Karpas-422 (cell line): ENCODE results near the gene SLC17A9. TPM values are rescaled to one million over a fixed set of nuclear protein-coding genes. Genes with fewer than 3 reads are reported as not detected.

ENCODE experiments used
- DNase-seq: peaks from one replicate; pipeline ENCODE4 v3.0.0-alpha.2; 2015
- H2AFZ ChIP-seq: fragments of 200-600 bp; sonication (generic); 2 replicates; pipeline ENCODE4 v1.6.1; 2014; ENCODE audit warnings: antibody characterized with exemption, low read length, mixed read lengths
- H3K27ac ChIP-seq: fragments of 200-600 bp; sonication (generic); 2 replicates; pipeline ENCODE4 v1.5.1; 2014; ENCODE audit warnings: mild to moderate bottlenecking, low read length, moderate library complexity
- H3K27me3 ChIP-seq: fragments of 200-600 bp; sonication (generic); 2 replicates; pipeline ENCODE4 v1.6.1; 2014; ENCODE audit warnings: low read length, mixed read lengths
- H3K36me3 ChIP-seq: fragments of 200-600 bp; sonication (generic); 2 replicates; pipeline ENCODE4 v1.6.1; 2014; ENCODE audit warnings: low read length, mixed read lengths; ENCODE audit not compliant: insufficient read depth
- H3K4me1 ChIP-seq: fragments of 200-600 bp; sonication (generic); 2 replicates; pipeline ENCODE4 v1.6.1; 2014; ENCODE audit warnings: mild to moderate bottlenecking, low read length, mixed read lengths
- H3K4me2 ChIP-seq: fragments of 200-600 bp; sonication (generic); 2 replicates; pipeline ENCODE4 v1.6.1; 2014; ENCODE audit warnings: low read length, low read depth, mild to moderate bottlenecking; ENCODE audit not compliant: poor library complexity, severe bottlenecking
- H3K4me3 ChIP-seq: fragments of 200-600 bp; sonication (generic); 2 replicates; pipeline ENCODE4 v1.5.1; 2014; ENCODE audit warnings: mild to moderate bottlenecking, antibody characterized with exemption, low read length, mixed read lengths
- H3K79me2 ChIP-seq: fragments of 200-600 bp; sonication (generic); 2 replicates; pipeline ENCODE4 v1.6.1; 2014; ENCODE audit warnings: mild to moderate bottlenecking, low read length, mixed read lengths
- H3K9ac ChIP-seq: fragments of 200-600 bp; sonication (generic); 2 replicates; pipeline ENCODE4 v1.6.0; 2014; ENCODE audit warnings: low read length
- H3K9me2 ChIP-seq: fragments of 200-600 bp; sonication (generic), shearing (Covaris generic); replicated peaks from 2 replicates; pipeline ENCODE4 v1.6.0; 2014; ENCODE audit warnings: mild to moderate bottlenecking, low read length, moderate library complexity; ENCODE audit not compliant: insufficient read depth
- H3K9me3 ChIP-seq: fragments of 300-700, 200-600 bp; sonication (generic); 2 replicates; pipeline ENCODE4 v1.6.1; 2014; ENCODE audit warnings: low read length, mixed read lengths
- H4K20me1 ChIP-seq: fragments of 200-600 bp; sonication (generic); 2 replicates; pipeline ENCODE4 v1.6.1; 2014; ENCODE audit warnings: mild to moderate bottlenecking, antibody characterized with exemption, low read length, low read depth; ENCODE audit not compliant: insufficient read depth
- total RNA-seq: library from RNA; depleted of rRNA; stranded (reverse); fragments of >200 nt; shearing (Covaris generic); gene quantifications from 2 replicates; pipeline ENCODE4 v1.2.3, GENCODE V29; 2014; ENCODE audit warnings: low replicate concordance

The SLC17A9 gene
- total RNA-seq, 1 experiment from 2014 or later: 15.9 TPM

DNA sequence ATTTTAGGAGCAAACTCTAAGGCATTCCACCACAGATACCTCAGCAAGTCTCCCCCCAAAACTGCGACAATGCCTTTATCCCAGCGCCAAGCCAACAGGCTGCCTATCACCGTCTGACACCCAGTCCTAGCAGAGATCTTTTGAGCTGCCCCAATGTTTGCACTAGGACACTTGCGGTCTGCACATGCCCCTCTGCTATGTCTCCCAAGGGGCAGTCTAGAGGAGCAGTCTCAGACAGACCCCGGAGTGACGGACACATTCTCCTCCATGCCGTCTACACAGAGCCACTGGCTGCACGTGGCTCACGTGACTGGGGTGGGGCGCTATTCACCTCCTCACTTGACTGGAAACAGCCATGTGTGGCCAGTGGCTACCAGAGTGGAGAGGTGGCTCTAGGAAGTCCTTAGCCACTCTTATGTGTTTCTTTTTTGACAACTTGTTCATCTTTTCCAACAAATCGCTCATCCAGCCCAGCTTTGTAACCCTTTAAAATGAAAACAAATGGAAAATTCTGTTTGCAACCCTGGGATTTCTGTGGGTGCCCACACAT is 42.2 kb upstream of the SLC17A9 start:
- H3K9me2 ChIP-seq: no peaks in the 10 kb centered on the region
- H2AFZ ChIP-seq: no peak overlapping the region
- no peak for DNase-seq
- H3K4me3 ChIP-seq: no peak overlapping the region
- H3K9ac ChIP-seq: no peak overlapping the region
- no peak overlapping the region for H3K4me2 ChIP-seq
- peaks cover 75% of the 10 kb centered on the region for H3K79me2 ChIP-seq
- no peaks in the 10 kb centered on the region for H3K9me3 ChIP-seq
- peaks cover 4% of the 10 kb centered on the region; the same call in 1 of the 2 replicates for H3K4me1 ChIP-seq
- H3K36me3 ChIP-seq: peaks cover 44% of the 10 kb centered on the region
- H3K27me3 ChIP-seq: no peaks in the 10 kb centered on the region
- peaks cover 65% of the 10 kb centered on the region for H4K20me1 ChIP-seq
- H3K27ac ChIP-seq: no peak overlapping the region

DNA sequence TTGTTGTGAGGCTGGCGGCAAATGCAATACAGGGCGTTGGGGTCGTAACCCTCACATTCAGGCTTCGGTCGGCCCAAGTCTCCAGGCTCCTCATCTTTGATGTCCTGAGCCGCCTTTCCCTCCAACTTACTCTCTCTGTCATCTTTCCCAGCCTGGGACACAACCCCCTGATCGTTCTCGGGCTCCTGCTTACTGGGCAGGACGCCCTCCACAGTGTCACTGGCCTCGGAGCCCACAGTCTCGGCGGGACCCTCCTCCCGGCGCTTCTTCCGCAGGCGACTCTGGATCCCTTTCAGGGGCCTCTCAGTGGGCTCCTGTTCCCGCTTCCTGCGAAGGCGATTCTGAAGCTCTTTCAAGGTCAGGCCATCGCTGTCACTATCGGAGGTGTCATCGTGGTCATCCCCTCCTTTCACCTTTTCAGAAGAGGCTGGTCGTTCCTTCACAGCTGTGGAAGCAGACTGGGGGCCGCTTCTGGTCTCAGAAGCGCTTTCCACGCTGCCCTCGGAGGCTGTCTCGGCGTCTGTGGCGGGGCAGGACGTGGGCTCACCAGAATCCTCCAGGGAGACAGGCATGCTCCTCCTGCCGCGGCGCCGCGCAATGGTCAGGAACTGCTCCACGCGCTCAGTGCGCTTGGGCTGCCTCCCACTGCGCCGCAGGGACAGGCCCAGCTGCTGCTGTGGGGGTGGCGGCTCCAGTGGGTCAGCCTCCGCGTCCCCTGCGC is 41.6 kb upstream of the SLC17A9 start:
- no peak for DNase-seq
- peaks cover 82% of the 10 kb centered on the region for H3K79me2 ChIP-seq
- H4K20me1 ChIP-seq: peaks cover 72% of the 10 kb centered on the region

DNA sequence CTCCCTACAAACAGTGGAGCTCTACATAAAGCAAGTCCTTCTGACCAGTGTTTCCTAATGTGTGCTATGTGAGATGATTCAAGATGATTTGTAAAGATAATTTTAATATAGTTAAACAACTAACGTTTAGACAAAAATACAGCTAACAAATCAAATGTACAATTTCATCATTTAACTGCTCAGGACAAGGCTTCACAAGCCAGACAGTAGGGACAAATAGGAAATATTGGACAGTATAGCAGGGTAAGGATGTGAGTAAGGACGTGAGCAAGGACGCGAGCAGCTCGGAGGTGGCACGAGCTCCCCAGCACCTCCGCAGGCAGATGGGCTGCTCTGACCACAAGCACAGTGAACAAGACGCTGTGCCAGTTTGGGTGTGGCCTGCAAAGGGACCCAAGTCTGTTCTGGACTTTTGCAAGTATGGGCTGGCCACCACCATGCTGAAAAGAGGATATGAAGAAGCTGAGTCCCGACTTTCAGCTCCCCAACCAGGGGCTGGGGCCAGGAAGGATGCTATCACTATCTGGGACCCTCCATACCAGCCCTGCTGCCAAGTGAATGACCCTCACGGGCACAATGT is 40.7 kb upstream of the SLC17A9 start:
- Histone ChIP-seq H3K9ac (no peak overlapping the region), H2AFZ (no peak overlapping the region), H3K4me1 (peaks cover 8% of the 10 kb centered on the region), H3K27ac (no peak overlapping the region), H3K4me3 (no peak overlapping the region), H3K9me2 (no peaks in the 10 kb centered on the region), H3K4me2 (no peak overlapping the region), H3K27me3 (no peaks in the 10 kb centered on the region), H3K36me3 (peaks cover 31% of the 10 kb centered on the region), H3K79me2 (peaks cover 90% of the 10 kb centered on the region), H4K20me1 (peaks cover 76% of the 10 kb centered on the region), H3K9me3 (no peaks in the 10 kb centered on the region)
- no peak for DNase-seq

More for the DNA sequence above, 41.6 kb upstream of the SLC17A9 start:
- Histone ChIP-seq H3K27ac (no peak overlapping the region), H3K9ac (no peak overlapping the region), H3K36me3 (peaks cover 38% of the 10 kb centered on the region), H3K9me2 (no peaks in the 10 kb centered on the region), H3K9me3 (no peaks in the 10 kb centered on the region), H3K4me3 (no peak overlapping the region), H3K27me3 (no peaks in the 10 kb centered on the region), H3K4me1 (peaks cover 4% of the 10 kb centered on the region; the same call in 1 of the 2 replicates), H3K4me2 (no peak overlapping the region), H2AFZ (no peak overlapping the region)

DNA sequence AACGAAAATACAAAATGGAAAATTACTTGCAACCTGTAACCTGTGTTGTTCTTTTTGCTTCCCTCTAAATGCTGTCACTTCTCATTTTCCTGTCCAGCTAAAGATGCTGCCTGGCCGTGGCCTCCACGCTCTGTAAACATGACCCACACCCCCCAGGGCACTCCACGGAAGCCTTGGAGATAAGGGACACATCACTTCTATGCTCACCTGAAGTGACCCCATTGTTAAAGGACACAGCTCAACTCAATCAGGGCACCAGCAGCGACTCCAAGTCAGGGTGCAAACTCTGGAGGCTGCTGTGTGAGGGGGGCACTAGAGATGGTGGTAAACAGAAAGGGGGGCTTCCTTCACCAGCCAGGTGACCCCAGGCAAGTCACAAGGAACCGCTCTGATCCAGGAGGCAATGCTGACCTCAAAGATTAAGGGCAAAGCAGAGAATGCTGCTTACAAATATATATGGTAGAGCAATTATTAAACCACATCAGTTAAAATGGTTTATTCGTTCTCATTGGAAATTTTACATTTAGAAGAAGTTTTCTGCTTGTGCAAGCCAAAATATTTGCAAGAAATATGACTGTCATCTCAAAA is 39.4 kb upstream of the SLC17A9 start:
- Histone ChIP-seq H3K9me3 (no peaks in the 10 kb centered on the region), H3K9ac (no peak overlapping the region), H3K79me2 (peaks cover 96% of the 10 kb centered on the region), H3K4me2 (no peak overlapping the region), H4K20me1 (peaks cover 82% of the 10 kb centered on the region), H3K4me1 (peaks cover 20% of the 10 kb centered on the region), H3K4me3 (no peak overlapping the region), H2AFZ (no peak overlapping the region), H3K9me2 (no peaks in the 10 kb centered on the region), H3K27ac (no peak overlapping the region), H3K36me3 (peaks cover 26% of the 10 kb centered on the region; the same call in 1 of the 2 replicates), H3K27me3 (no peaks in the 10 kb centered on the region)
- DNase-seq: no peak

DNA sequence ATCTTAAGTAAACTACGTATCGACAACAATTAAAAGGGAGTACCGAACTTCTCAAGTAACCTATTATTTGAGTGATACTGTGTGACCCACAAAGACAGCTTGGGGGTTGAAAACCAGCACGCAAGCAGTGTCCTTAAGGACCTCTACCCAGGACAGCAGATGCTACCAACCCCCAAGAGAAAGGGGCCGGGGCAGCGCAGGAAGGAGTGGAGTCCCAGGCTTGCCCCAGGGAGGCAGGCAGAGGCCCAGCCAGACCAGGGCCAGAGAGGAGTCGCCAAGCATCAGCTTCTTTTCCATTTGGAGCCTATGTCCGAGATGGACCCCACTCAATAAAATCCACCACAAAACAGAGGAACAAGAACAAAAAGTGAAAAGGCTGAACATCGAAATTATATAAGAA is 38.1 kb upstream of the SLC17A9 start:
- no peak overlapping the region for H3K9ac ChIP-seq
- H3K4me3 ChIP-seq: no peak overlapping the region

DNA sequence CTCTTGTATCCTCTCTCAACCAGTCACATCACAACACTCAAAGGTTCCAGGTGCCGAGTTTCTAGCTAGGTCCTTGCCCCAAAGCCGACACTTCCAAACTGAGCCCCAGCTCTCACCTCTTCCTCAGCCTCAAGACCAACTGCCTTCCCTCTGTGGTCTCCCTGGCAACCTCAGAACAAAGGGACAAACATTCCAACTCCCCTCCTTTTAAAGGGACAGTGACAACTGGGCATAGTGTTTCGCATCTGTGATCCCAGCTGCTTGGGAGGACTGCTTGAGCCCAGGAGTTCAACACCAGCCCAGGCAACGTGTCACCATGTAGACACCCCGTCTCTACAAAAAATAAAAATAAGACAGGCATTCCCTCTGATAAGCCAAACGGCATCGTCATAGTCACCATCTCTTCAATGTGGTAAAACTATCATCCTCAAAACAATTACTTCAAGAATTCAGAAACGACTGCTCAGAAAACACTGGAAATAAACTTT is 37.5 kb upstream of the SLC17A9 start:
- no peaks in the 10 kb centered on the region for H3K27me3 ChIP-seq
- no peaks in the 10 kb centered on the region for H3K9me2 ChIP-seq
- peaks cover 22% of the 10 kb centered on the region; the same call in 1 of the 2 replicates for H3K36me3 ChIP-seq
- peaks cover 85% of the 10 kb centered on the region for H4K20me1 ChIP-seq
- no peak for DNase-seq
- no peak overlapping the region for H3K9ac ChIP-seq
- no peak overlapping the region for H3K4me3 ChIP-seq
- no peak overlapping the region for H3K27ac ChIP-seq
- no peaks in the 10 kb centered on the region for H3K9me3 ChIP-seq
- no peak overlapping the region for H3K4me2 ChIP-seq
- peaks cover 38% of the 10 kb centered on the region for H3K4me1 ChIP-seq
- peaks cover 100% of the 10 kb centered on the region for H3K79me2 ChIP-seq
- no peak overlapping the region for H2AFZ ChIP-seq

More for the DNA sequence above, 38.1 kb upstream of the SLC17A9 start:
- DNase-seq: no peak
- no peaks in the 10 kb centered on the region for H3K9me2 ChIP-seq
- H3K27ac ChIP-seq: no peak overlapping the region
- H3K79me2 ChIP-seq: peaks cover 99% of the 10 kb centered on the region
- no peak overlapping the region for H3K4me2 ChIP-seq
- no peak overlapping the region for H2AFZ ChIP-seq
- no peaks in the 10 kb centered on the region for H3K27me3 ChIP-seq
- peaks cover 85% of the 10 kb centered on the region for H4K20me1 ChIP-seq
- peaks cover 22% of the 10 kb centered on the region; the same call in 1 of the 2 replicates for H3K36me3 ChIP-seq
- H3K4me1 ChIP-seq: peaks cover 33% of the 10 kb centered on the region
- no peaks in the 10 kb centered on the region for H3K9me3 ChIP-seq

DNA sequence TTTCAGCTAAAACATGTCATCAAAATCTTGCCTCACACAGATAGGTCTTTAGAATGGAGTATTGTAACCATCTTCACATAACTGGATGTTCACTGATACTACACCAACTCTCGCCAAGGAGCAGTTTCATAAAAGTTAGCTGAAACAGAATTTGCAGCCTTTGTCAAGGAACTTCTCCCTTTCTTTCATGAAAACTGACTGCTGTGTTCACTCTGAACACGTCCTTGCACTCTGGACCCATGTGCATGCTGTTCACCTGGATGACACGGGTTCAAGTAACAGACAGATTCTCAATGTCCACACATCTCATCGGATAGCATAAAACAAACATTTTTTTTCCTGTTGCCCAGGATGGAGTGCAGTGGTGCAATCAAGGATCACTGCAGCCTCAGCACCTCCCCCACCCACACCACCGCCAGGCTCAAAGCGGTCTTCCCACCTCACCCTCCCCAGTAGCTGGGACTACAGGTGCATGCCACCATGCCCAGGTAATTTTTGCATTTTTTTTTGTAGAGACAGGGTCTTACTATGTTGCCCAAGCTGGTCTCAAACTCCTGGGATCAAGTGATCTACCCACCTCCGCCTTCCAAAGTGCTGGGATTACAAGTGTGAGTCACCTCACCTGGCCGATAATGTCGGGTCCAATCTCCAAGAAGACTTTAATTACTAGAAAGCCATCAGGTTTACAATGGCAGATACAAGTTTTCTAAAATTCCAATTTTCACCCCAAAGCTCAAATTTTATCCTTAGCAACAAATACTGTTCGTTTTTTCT is 35.6 kb upstream of the SLC17A9 start:
- Histone ChIP-seq H3K9ac (no peak overlapping the region), H4K20me1 (peaks cover 83% of the 10 kb centered on the region), H3K9me2 (no peaks in the 10 kb centered on the region), H3K27ac (no peak overlapping the region), H3K4me1 (peaks cover 54% of the 10 kb centered on the region), H3K36me3 (peaks cover 7% of the 10 kb centered on the region; the same call in 1 of the 2 replicates), H3K79me2 (peaks cover 100% of the 10 kb centered on the region), H3K9me3 (no peaks in the 10 kb centered on the region), H2AFZ (no peak overlapping the region), H3K4me3 (no peak overlapping the region), H3K4me2 (no peak overlapping the region), H3K27me3 (no peaks in the 10 kb centered on the region)
- no peak for DNase-seq
